ENCODE results near the gene MELK. TPM values are rescaled to one million over a fixed set of nuclear protein-coding genes. Genes with fewer than 3 reads are reported as not detected.

The MELK gene
- polyA plus RNA-seq, 1 donor from 2014 or later = 1.8 TPM

DNA sequence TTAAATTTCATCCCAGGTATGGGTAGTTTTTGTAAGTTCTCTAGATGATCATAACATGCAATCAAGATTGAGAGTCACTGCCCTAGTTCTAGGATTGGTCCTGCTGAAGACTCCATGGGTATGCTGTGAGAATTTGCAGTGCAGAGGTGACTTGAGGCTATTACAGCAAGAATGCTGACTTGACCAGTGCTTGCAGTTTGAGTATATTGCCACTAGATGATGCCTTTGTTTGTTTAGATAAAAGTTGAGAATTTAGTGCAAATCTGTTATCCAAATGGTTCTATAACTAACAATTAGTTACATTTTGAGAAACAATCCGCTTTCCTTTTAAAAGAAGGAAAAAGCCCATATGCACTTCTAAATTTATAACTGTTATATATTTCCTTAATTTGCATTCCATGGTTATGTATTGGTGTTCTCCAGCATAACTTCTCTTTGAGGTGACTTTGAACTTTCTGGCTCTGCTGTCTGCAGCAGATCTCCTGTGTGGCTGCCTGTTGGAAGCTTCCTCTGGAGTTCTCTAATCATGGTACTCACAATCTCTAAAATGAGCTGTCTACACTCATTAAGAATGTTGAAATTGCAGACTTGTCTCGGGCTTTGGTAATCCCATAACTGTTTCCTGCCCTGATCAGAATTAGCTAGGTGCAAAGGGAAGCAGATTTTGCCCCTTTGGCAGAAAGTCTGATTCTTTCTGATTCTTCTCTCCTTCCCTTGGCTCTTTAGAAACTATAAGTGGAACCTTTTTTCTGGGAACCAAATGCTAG lies 24.9 kb downstream of the MELK start:
- Histone ChIP-seq H2AFZ (ENCODE audit: low read depth, low read length) (no peak overlapping the region), H3K9ac (ENCODE audit: low read length) (no peak overlapping the region), H3K36me3 (ENCODE audit: insufficient read depth, low read length) (no peaks in the 10 kb centered on the region), H3K4me3 (ENCODE audit: low read length) (no peak overlapping the region), H3K9me2 (ENCODE audit: insufficient read depth, low read length) (no peaks in the 10 kb centered on the region), H3F3A (ENCODE audit: insufficient read depth, low read length, poor library complexity, severe bottlenecking) (no peaks in the 10 kb centered on the region), H3K27me3 (ENCODE audit: insufficient read depth, low read depth, low read length) (no peaks in the 10 kb centered on the region), H4K20me1 (ENCODE audit: insufficient read depth) (no peaks in the 10 kb centered on the region), H3K4me2 (ENCODE audit: low read length) (no peak overlapping the region), H3K9me3 (ENCODE audit: low read length) (no peaks in the 10 kb centered on the region), H3K79me2 (replicated peaks; ENCODE audit: insufficient read depth, low read length) (no peaks in the 10 kb centered on the region), H3K27ac (ENCODE audit: low read length) (no peak overlapping the region)
- TF ChIP-seq TAF1 (IDR thresholded peaks at IDR 0.05; ENCODE audit: low read depth) = no peak
- TF ChIP-seq, protein P1, sequence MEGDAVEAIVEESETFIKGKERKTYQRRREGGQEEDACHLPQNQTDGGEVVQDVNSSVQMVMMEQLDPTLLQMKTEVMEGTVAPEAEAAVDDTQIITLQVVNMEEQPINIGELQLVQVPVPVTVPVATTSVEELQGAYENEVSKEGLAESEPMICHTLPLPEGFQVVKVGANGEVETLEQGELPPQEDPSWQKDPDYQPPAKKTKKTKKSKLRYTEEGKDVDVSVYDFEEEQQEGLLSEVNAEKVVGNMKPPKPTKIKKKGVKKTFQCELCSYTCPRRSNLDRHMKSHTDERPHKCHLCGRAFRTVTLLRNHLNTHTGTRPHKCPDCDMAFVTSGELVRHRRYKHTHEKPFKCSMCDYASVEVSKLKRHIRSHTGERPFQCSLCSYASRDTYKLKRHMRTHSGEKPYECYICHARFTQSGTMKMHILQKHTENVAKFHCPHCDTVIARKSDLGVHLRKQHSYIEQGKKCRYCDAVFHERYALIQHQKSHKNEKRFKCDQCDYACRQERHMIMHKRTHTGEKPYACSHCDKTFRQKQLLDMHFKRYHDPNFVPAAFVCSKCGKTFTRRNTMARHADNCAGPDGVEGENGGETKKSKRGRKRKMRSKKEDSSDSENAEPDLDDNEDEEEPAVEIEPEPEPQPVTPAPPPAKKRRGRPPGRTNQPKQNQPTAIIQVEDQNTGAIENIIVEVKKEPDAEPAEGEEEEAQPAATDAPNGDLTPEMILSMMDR (IDR thresholded peaks at IDR 0.05; ENCODE audit: poor library complexity, severe bottlenecking) = peak; percentile 37
- TF ChIP-seq EP300 (conservative IDR thresholded peaks at IDR 0.05; ENCODE audit: poor library complexity, severe bottlenecking) = no peak
- TF ChIP-seq EZH2 (IDR thresholded peaks at IDR 0.05; ENCODE audit: borderline replicate concordance, insufficient read depth, low read length, poor library complexity, severe bottlenecking) = no peak
- TF ChIP-seq SMC3 (conservative IDR thresholded peaks at IDR 0.05; ENCODE audit: poor library complexity) = no peak
- TF ChIP-seq RAD21 (conservative IDR thresholded peaks at IDR 0.05) = peak; percentile 24
- TF ChIP-seq REST (IDR thresholded peaks at IDR 0.05; ENCODE audit: borderline replicate concordance) = no peak
- no peak for TF ChIP-seq MXI1 (conservative IDR thresholded peaks at IDR 0.05; ENCODE audit: poor library complexity, severe bottlenecking)
- TF ChIP-seq POLR2AphosphoS5 (IDR thresholded peaks at IDR 0.05) = no peak

DNA sequence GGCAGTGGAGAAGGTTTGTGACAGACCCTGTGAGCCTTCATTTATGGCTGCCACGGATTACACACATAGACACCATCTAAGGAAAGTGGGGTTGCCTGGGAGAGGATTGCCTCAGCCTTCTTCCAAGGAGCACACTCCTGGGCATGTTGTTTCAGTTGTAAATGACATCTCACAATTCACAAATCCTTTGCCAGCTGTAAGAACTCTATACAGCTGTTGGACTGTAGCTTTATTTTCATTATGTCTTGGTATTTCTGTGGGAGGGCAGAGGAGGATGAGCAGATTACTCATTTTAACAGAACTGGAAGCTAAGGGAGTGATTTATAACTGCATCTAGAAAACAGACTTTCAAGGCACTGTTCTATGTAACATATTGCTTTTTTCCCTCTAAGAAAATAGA lies 25.6 kb downstream of the MELK start:
- no peak for TF ChIP-seq SMC3 (conservative IDR thresholded peaks at IDR 0.05; ENCODE audit: poor library complexity)
- no peak for TF ChIP-seq EZH2 (IDR thresholded peaks at IDR 0.05; ENCODE audit: borderline replicate concordance, insufficient read depth, low read length, poor library complexity, severe bottlenecking)
- no peak for TF ChIP-seq POLR2AphosphoS5 (IDR thresholded peaks at IDR 0.05)
- TF ChIP-seq, protein P1 (IDR thresholded peaks at IDR 0.05; ENCODE audit: poor library complexity, severe bottlenecking) = no peak
- TF ChIP-seq MXI1 (conservative IDR thresholded peaks at IDR 0.05; ENCODE audit: poor library complexity, severe bottlenecking) = no peak
- TF ChIP-seq RAD21 (conservative IDR thresholded peaks at IDR 0.05) = no peak
- no peak for TF ChIP-seq TAF1 (IDR thresholded peaks at IDR 0.05; ENCODE audit: low read depth)
- TF ChIP-seq EP300 (conservative IDR thresholded peaks at IDR 0.05; ENCODE audit: poor library complexity, severe bottlenecking) = no peak
- TF ChIP-seq REST (IDR thresholded peaks at IDR 0.05; ENCODE audit: borderline replicate concordance) = no peak
- Histone ChIP-seq H2AFZ (ENCODE audit: low read depth, low read length) (no peak overlapping the region), H3K79me2 (replicated peaks; ENCODE audit: insufficient read depth, low read length) (no peaks in the 10 kb centered on the region), H3K4me3 (ENCODE audit: low read length) (no peak overlapping the region), H3K4me2 (ENCODE audit: low read length) (no peak overlapping the region), H3K9me2 (ENCODE audit: insufficient read depth, low read length) (no peaks in the 10 kb centered on the region), H3K27me3 (ENCODE audit: insufficient read depth, low read depth, low read length) (no peaks in the 10 kb centered on the region), H4K20me1 (ENCODE audit: insufficient read depth) (no peaks in the 10 kb centered on the region), H3K9me3 (ENCODE audit: low read length) (no peaks in the 10 kb centered on the region), H3K9ac (ENCODE audit: low read length) (no peak overlapping the region), H3K27ac (ENCODE audit: low read length) (no peak overlapping the region), H3F3A (ENCODE audit: insufficient read depth, low read length, poor library complexity, severe bottlenecking) (no peaks in the 10 kb centered on the region), H3K36me3 (ENCODE audit: insufficient read depth, low read length) (no peaks in the 10 kb centered on the region)

All from neural cell (in vitro differentiated cells).